Fibroblast of upper back skin (primary cell): ENCODE results near the gene CIDEB.
"Not testable (repeated sequence)": the region's sequence is repeated elsewhere in the genome, so short reads cannot be mapped to it uniquely, and the experiment has no call there.

Experiments
- DNase-seq: peaks from one replicate; pipeline ENCODE4 v3.0.0-alpha.2; 2013

CIDEB gene, protein sequence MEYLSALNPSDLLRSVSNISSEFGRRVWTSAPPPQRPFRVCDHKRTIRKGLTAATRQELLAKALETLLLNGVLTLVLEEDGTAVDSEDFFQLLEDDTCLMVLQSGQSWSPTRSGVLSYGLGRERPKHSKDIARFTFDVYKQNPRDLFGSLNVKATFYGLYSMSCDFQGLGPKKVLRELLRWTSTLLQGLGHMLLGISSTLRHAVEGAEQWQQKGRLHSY

DNA sequence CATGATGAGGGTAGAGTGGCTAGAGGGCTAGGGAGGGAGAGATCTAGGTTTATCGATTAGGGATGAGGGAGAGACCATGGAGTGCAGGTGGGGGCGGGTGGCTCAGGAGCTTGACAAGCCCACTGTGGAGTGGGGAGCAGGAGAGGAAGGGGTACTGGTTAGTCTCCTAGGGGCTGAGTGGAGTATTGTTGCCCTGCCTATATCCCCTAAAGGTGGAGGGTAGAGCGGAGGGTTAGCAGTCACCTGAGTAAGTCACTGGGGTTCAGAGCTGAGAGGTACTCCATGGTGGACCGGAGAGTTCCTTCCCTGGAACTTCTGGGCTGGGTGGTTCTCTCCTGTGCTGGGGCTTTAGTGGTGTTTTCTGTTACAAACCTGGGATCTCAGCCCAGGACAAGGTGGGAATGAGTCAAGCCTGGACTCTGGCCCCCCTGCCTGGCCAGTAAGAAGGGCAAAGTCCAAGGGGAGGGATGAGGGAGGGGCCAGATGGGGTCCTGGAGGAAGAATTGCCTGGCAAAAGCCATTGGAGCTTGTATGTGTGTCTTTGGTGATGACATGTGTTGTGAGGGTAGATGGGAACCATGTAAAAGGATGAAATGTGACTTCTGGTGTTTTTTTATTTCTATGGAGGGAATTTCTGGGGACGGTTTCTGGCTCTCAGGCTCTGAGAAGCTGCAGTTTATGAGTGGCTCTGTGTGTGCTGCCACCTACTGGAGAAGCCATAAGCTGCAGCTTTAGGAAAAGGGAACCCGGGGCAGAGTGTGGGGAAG is at the start of gene CIDEB:
CIDEB (minus strand) TSS at position 403 of the 767 bp plus-strand sequence; CDS start at position 284, 119 bp downstream.
- DNase-seq: peak; percentile 52

DNA sequence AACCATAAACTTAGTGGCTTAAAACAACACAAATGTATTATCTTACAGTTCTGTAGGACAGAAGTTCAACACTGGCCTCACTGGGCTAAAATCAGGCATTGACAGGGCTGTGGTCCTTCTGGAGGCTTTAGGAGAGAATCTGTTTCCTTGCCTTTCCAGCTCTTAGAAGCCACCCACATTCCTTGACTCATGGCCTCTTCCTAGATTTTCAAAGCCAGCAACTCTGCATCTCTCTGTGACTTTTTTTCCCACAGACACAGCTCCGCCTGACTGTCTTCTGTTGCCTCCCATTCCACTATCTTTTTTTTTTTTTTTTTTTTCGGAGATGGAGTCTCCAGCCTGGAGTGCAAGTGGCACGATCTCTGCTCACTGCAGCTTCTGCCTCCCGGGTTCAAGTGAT is 48.4 kb upstream of the CIDEB start:
- DNase-seq: no peak

DNA sequence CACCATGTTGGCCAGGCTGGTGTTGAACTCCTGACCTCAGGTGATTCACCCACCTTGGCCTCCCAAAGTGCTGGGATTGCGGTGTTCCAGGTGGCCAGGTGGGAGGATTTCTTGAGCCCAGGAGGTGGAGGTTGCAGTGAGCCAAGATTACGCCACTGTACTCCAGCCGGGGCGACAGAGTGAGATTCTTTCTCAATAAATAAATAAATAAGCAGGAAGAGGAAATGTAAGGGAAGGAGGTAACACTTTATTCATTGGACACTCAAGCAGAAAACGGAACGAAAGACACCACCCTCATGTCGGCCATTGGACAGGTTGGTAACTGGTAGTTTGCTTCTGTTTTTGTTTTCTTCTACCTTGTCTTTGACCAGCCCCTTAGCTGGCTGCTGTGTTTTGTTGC is 47.2 kb upstream of the CIDEB start:
- no peak for DNase-seq

DNA sequence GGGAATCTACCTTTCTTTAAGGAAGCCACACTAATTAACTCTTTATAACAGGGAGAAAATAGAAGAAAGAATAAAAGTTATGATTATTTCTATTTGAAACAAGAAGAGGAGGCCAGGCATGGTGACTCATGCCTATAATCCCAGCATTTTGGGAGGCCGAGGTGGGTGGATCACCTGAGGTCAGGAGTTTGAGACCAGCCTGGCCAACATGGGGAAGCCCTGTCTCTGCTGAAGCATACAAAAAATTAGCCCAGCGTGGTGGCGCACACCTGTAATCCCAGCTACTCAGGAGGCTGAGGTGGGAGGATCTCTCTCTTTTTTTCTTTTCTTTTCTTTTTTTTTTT is 46.7 kb upstream of the CIDEB start:
- DNase-seq: not testable (repeated sequence)

DNA sequence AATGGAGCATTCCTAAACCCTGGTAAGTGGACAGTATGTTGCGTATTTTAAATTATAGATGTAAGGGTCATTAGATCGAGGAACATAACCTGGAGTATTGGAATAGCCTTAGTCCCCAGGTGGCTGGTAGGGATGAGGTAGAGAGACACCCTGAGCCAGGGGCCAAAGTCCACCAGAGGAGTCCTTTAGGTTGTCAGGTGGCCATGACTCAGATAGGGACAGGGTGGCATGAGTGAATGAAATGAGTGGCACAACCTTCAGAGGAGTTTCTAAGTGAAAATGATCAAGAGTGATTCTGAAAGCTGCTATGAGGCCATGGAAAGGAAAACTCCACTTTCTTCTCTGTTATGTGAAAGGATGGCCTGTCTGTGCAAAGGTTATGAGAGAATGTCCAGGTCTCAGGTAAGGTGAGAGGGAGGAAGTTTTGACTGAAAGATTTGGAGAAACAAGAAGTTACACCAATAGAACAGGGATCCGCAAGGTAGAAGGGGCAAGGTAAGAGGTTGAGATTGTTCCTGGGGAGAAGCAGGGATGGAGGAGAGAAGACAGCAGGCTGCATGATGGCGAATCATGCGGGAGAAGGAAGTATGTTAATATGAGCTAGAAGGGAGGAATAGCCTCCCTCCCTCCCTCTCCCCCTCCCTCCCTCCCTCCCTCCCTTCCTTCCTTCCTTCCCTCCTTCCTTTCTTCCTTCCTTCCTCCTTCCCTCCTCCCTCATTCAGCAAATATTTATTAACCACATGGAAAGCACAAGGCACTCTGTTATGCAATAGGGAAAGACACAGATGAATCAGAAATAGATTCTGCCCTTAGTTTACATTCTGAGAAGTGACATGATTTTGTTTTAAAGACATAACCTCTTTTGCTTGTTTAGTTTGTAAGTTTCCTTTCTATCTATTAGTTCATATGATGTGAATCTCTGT is 46.0 kb upstream of the CIDEB start:
- DNase-seq: peak; percentile 60

DNA sequence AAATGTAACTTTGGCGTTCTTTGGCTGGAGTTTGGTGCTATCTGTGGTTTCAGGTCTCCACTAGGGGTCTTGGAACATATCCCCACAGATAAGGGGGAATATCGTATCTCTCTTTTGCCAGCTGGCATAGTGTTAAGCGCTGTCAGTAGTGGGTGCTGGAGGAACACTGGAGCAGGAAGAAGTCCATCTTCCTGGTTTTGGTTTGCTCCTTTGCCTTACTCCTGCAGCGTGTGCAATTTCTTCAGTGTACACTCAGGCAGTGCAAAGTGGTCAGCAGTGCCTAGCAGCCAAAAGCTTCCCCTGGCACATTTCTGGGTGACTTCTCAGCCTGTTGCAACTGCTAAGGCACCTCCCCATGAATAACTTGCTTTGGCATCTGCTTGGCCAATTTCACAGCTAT is 43.7 kb upstream of the CIDEB start:
- peak; percentile 28 for DNase-seq

DNA sequence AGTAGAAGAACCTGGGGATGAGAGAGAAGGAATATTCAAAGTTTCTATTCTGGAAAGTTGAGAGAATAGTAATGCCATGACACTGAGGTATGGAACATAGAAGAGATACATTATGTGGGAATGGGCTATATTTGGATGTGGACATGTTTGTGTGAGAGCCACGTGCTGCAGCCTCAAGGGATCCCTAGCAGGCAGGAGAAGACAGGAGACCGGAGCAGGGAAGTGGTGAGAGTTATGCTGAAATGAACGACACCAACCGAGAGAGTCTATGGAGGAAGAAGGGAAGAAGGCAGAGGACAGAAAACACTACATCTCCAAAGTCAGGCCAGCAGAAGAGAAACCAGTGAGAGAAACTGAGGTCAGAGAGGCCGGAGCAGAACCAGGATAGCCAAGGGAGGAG is 42.0 kb upstream of the CIDEB start:
- no peak for DNase-seq

DNA sequence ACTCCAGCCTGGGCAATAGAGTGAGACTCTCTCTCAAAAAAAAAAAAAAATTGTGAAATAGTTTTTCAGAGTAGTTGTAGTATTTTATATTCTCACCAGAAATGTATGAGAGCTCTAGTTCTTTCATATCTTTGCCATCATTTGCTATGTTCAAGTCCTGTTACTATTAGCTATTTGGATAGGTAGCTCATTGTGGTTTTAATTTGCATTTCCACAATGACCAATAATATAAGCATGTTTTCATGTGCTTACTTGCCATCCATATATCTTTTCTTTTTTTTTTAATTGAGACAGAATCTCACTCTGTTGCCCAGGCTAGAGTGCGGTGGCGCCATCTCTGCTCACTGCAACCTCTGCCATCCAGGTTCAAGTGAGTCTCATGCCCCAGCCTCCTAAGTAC is 40.4 kb upstream of the CIDEB start:
- no peak for DNase-seq

DNA sequence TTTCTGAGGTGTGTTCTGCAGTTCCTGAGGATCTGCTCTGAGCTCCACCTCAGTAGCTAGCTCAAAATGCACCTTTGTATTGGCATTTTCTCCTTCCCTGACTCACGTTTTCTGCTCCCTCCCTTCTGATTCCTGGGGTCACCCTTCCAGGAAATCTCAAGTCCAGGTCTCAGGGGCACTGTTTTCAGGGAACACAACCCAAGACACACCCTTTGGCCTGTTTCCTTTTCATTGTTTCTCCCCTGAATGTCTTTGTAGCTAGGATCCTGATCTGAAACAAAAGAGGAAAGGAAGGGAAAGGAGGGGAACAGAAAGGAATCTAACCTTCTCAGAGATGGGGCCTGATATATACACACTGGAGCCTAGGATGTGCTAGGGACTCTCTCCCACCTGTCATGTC is 39.4 kb upstream of the CIDEB start:
- no peak for DNase-seq

DNA sequence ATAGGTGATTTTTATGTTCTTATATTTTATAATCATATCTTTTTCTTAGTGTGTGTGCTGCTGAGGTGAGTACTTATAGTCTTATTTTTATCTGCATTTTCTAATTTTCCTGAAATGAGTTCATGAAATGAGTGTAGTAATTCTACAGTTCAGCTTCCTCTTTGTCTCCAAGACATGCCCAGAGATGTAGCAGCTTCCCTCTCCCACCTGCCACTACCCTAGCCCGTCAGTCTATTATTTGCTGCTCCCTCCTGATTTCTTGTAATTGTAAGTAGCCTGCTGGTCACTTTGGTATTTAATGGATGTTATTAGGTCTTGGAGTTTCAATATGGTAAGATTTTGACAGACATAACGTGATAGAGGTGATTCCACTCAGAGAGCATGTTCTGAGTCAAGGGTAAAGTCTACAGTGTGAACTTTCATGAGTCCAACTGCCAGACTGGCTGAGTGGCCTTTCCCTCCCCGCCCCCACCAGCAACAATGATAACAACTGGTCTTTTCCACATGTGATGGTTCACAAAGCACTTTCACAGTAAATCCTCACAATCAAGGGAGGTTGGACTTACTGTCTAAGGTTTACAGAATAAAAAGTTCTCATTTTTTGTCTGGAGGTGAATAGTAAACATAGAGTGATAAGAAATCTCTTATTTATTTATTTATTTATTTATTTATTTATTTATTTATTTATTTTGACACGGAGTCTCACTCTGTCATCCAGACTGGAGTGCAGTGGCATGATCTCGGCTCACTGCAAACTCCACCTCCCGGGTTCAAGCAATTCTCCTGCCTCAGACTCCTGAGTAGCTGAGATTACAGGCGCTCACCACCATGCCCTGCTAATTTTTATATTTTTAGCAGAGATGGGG is 36.3 kb upstream of the CIDEB start:
- DNase-seq: no peak

DNA sequence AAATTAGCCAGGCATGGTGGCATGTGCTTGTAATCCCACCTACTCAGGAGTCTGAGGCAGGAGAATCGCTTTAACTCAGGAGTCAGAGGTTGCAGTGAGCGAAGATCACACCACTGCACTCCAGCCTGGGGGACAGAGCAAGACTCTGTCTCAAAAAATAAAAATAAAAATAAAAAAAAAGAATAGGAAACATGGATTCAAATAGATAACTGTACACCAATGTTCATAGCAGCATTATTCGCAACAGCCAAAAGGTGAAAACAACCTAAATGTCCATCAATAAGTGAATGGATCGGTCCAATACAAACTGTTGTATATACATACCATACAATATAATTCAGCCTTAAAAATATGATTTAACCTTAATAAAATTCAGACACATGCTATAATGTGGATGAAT is 35.1 kb upstream of the CIDEB start:
- no peak for DNase-seq

DNA sequence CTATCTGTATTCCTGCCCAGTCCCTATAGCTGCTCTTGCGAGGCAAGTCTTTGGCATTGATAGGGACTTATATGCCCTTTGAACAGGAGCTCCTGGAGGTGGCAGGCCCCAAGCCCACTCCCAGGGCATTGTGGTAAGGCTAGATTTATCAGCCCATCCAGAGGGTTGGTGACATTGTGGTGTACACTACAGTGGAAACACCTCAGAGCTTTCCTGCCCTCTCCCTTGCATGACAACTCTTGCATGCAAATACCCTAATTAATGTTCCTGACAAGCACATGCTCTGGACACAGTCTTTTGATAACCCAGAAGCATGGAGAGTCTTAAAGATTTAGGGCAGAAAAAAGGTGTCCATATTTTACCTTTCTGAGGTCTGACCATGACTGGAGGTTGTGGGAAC is 32.8 kb upstream of the CIDEB start:
- no peak for DNase-seq

DNA sequence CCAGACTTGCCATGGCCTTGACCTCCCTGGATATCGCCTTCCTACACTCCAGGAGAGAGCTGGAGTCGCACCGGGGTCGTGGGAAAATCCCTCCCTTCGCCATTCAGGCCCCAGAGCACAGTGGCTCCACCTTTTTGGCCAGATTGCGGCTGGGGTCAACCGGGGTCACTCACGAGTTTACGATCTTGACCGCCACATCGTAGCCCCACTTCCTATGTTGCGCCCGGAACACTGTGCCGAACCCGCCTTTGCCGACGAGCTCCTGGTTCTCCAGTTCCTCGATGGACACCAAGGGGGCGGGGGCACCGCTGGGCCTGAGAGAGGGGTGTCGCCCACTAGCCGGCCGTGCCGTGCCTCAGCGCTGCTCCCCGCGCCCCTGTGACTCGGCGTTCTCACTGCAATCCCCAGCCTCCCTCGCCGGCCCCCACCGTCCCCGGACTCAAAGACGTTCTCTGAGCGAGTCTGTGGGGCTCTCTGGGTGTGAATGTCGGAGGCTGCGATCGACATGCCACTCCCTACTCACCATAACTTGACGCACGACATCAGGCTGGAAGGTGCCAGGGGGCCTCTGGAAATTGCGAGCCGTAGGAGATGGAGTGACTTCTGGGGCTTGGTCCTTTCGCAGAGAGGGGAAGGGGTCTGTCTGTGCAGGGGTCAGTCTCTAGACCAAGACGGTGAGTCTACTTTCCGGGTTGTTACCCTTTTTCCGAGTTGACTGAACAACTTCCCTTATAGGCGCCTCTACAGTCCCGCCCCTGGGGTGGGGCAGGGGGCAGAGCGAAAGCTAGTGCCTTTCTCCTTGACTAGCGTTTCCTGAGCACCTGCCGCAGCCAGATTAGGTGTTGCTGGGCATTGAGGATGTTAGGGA is 31.7 kb upstream of the CIDEB start, which contains the start of gene RIPK3:
RIPK3 (minus strand) TSS at position 708 of the 868 bp plus-strand sequence; CDS start at position 543, 165 bp downstream.
- no peak for DNase-seq

DNA sequence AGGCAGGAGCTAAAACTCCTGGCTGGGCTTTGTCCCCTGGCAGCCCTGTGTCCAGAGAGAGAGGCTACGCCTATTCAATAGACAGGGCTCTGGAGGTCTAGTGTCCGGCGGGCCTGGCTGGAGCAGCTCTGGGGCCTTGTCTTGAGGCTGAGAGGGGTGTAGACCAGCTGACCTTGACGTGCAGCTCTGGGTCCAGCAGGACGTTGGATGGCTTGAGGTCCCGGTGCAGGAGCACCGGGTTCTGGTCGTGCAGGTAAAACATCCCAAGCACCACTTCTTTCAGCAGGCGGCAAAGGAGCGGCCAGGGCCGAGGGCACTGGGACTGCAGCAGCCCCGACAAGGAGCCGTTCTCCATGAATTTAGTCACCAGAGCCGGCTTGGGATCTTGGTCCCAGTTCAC is 31.1 kb upstream of the CIDEB start:
- no peak for DNase-seq

DNA sequence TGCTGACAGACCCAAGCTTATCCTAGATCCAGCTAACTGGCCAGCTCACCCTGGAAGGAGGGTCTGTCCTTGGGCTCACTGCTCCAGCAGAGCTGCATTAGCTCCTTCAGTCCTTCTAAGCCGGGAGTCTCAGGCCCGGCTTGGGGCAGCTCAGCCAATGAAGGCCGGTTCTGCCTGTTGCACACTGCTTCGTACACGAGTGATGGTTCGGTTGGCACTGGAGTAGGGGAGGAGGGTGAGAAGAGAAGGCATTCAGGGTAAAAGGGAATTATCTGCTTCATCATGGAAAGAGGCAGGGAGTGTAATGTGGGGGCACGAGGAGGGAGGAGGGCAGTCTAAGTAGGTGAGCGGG is 30.0 kb upstream of the CIDEB start:
- DNase-seq: no peak

DNA sequence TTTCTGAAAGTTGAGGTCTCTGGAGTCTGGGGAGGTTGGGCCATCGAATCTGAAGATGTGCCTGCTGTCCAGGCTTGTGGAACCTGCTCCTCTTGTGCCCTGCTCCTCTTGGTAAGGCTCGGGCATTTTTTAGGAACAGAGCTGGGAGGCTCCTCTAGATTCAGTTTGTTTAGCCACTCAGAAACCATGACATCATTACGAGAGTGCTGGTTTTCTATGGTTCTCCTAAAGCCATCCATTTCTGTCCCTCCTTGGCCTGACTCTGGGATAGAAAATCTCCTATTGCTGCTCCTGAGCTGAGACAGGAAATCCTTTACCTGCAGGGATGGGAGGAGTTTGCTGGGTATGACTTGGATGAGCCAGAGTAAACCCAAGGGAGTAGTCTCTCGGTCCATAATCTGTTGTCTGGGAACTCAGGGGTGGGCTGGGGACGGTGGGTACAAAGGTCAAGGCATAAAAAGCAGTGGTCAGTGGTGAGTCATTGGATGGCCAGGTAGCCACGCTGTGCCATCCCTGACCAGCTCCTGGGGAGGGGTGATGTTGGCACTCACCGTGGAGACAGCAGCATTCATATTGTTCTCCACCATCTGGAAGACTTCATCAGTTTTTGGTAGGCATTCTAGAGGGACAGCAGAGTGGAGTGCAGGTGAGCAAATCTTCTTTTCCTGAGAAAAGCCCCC is 29.5 kb upstream of the CIDEB start:
- no peak for DNase-seq

DNA sequence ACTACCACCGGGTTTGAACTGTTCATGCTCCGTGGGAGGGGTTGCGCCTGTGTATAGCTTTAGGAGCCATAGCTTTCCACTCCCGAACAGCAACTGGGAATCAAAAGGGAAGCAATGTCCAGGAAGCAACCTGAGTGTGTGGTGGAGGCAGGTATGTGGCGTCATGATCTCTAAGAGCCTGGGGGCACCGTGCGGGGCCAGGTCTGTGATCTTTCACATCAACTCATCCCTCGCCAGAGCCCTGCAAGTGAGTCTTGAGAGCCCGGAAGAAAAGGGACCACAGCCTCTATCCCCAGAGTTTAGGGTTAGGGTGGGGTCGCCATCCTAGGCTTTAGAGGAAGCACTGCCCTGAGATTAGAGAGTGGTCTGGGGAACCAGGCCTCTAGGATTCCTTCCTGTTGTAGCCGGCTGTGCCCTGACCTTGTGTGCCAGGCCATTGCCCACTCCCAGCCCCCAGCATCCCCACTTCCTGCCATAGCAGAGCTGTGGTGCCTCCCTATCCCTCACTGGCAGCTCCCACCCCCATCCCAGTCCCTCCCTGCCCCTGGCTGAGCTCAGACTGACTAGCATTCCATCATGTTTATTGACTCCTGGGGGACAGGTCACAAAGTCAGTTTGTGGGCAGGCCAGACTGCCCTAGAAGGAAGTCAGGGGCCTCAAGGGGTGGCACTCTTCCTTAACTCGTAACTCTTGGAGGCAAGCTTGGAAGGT is 27.8 kb upstream of the CIDEB start:
- DNase-seq: no peak

DNA sequence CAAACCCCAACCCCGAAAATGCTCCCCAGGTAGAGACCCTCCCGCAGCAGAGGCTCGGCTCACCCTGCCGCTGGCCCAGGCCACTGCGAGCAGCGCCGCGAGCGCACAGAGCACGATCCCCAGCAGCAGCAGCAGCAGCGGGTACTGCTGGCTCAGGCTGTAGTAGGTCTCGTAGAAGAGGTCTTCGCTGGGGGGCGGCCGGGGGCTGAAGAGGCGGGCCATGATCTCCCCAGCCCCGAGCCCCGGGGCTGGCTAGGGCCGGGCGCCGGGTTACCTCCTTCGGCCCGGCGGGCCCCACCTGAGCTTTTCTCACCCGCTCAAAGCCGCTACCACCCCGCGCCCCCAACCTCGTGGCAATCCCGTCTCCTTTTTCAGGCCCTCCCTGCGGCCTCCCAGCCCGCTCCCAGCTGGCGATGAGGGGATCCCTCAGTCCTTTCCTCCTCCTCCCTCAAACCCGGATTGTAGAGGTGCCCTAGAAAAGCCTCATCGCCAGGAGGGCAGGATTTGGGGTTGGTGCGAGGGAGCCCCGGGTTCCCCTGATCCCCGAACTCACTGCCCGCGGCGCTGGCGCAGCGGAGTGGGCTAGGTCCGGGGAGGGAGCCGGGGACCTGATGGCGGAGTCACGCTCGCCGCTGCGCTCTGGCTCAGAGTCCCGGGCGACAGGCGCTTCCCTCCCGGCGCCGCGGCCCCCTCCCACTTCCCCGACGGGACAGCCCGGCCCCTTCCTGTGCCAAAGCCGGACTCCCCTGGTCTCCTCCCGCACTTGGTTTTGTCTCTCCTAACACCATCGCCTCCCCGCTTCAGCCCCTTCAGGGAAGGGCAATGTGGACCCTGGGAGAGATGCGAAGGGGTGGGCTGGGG is 26.9 kb upstream of the CIDEB start, which contains the start of gene ADCY4:
ADCY4 (minus strand) TSS at position 641 of the 861 bp plus-strand sequence; CDS start at position 222, 419 bp downstream.
- DNase-seq: no peak
